Fibroblast of lung (primary cell): ENCODE results near the gene ZFPM1.

Source experiments
- CTCF ChIP-seq, 2 donors: IDR thresholded peaks in 1 of 2; conservative IDR thresholded peaks in 1 of 2; 1 replicate in 1 of 2; 2 replicates in 1 of 2; pipeline ENCODE4 v1.5.1; 2011 to 2012; ENCODE audit warnings: low read length in 2 of 2, control low read depth in 1 of 2, inconsistent platforms in 1 of 2, low read depth in 1 of 2, mild to moderate bottlenecking in 1 of 2
- EZH2 ChIP-seq: IDR thresholded peaks from 2 replicates; pipeline ENCODE4 v1.5.1; 2012; ENCODE audit warnings: low read length, control low read depth, mild to moderate bottlenecking; ENCODE audit errors: missing control alignments

GRCh38 chr16:88483392-88483641 lies 30.2 kb downstream of the ZFPM1 start:
- TF ChIP-seq CTCF (conservative IDR thresholded peaks at IDR 0.05 in 1 of 2, IDR thresholded peaks at IDR 0.05 in 1 of 2; ENCODE audit: low read depth in 1 of 2, low read length in 2 of 2) (no peak), EZH2 (no peak)
